Dermis blood vessel endothelial cell (primary cell): Measurements from ENCODE around the gene SRCIN1. TPM values are rescaled to one million over a fixed set of nuclear protein-coding genes. Genes with fewer than 3 reads are reported as not detected.
"Not testable (repeated sequence)": the region's sequence is repeated elsewhere in the genome, so short reads cannot be mapped to it uniquely, and the experiment has no call there.

ENCODE experiments used
- DNase-seq: peaks from one replicate; pipeline ENCODE4 v3.0.0; 2010
- total RNA-seq: library from RNA; depleted of rRNA; stranded (reverse); fragments of >200 nt; gene quantifications from 2 replicates; pipeline ENCODE4 v1.2.3, GENCODE V29; 2014

The SRCIN1 gene
- total RNA-seq, 1 donor from 2014 or later: under 0.01 TPM

DNA sequence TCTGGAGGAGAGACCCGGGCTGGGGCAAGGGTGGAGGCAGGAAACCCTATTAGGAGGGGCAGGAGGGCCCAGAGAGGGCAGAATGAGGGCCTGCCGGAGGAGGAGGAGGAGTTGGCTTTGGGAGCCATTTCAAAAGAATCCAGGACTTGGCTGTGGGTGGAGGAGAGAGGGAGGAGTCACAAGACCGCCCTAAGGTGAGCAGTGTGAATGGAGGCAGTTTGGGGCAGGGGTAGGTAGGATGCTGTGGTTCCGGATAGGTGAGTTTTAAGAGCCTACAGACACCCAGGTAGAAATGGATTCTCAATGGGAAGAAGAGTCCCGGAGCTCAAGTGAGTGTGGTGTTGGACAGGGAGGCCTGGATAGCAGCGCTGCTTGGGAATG, 97.2 kb downstream of the SRCIN1 start:
- no peak for DNase-seq

DNA sequence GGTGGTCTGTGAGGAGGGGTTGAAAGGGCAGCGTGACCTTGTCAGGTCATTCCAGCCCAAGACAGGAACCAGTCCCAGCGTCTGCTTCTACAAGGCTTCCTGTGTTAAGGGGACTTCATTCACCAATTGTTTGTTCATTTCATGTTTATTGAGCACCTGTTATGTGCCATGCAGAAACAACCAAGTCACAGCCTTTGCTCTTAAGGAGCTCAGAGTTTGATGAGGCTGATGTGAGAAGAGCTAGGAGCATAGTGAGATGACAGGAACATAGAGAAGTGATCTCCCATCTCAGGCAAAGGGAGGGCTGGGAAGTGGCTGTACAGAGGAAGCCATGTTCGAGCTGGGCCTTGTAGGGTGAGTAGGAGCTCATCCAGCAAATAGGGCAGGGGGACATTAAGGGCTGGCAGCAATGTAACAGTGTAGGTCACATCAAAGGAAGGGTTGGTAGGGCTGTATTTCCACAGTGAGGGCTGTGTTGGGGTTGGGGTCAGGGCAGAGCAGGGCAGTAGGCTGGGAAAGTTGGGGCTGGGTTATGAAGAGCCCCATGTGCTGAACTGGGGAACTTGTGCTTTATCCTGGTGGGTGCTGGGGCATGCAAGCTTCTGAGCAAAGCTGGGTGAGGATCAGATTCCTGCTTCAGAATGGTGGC, 97.7 kb downstream of the SRCIN1 start:
- DNase-seq: no peak

DNA sequence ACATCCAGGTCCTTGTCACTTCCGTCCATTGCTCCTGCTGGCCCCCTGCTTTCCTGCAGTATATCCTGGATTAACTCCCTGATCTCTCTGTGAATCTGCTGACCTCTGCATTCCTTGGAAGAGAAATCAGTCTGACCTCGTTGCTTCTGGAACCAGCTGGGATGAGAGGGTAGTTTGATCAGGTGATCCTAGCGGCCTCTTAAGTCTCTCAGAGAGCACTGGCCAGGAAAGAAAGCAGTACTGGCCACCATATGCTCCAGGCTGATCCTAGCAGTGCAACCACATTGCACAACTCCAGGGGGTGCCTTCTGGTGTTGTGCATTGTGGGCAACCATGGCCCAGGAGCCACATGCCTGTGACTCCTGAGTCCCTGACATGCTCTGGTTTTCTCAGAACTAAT, 98.3 kb downstream of the SRCIN1 start:
- DNase-seq: no peak

DNA sequence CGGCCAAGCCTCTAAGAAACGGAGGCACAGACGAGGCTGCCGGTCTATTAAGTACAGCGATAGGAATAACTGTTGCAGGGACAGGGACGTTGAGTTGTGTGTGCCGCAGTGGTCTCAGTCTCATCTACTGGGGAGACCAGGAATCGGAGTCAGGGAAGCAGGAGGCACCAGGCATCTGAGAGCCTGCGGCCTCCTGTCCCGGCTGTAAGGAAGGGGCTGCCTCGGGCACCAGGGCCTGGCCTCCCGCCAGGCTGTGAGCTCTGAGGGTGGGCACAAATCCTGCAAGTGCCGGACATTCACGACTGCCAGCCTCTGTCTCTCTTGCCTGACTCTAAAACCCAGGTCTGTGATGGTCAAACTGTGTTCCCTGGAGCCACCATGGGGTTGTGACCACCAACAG, 101.5 kb downstream of the SRCIN1 start:
- DNase-seq: no peak

DNA sequence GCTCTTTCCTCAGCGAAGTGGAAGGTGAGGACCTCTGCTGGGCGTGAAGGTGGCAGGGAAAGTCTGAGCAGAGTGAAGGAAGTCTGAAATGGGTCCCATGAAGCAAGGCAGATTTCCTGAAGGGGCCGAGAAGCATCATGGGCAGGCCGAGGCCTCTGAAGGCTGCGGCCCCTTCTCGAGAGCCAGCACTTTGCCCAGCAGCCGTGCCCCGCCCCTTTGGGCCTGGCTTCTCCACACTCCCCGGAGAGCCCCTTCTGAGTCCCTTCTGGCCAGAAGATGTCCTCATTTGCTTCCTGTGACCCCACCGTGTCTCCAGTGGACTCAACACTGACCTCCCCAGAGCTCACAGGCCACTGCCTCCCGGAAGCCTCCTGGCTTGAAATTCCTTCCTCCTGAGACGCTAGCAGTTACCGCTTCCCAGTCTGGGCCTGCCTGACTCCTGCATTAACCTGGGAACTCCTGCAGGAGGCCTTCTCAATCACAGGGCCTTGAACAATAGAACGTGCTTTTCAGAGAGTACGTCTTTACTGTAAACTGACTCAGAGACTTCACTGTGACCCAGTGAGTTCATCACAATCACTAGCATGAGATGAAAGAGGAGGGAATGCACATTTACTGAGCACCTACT, 102.4 kb downstream of the SRCIN1 start:
- not testable (repeated sequence) for DNase-seq

DNA sequence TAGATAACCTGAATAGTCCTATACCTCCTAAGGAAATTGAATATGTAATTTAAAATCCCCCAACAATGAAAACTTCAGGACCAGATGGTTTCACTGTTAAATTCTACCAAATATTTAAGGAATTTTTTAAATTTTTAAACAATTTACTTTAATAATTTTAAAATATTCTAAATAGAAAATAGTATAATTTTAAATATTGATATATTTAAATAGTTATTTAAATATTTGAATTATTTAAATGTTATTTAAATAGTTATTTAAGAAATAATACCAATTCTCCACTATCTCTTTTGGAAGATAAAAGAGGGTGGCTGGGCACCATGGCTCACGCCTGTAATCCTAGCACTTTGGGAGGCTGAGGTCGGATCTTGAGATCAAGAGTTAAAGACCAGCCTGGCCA, 104.0 kb downstream of the SRCIN1 start:
- not testable (repeated sequence) for DNase-seq

DNA sequence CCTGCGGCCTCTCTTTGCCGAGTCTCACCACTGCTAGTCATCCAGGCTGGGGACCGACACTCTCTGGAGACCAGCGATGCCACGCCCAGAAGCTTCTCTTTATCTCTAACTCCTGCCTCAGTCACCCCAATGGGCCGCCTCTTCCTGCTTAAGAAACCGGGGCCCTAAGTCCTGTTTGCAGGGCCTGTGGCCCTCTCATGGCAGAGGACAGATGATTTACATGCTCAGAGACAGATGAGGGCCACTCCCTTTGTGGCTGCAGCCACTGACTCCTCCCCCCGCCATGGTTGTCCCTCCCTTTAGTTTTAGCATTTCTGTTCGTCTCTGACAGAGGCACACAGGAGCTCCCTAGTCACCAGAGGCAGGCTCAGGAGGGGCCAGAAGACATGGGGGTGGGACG, 106.5 kb downstream of the SRCIN1 start:
- not testable (repeated sequence) for DNase-seq

DNA sequence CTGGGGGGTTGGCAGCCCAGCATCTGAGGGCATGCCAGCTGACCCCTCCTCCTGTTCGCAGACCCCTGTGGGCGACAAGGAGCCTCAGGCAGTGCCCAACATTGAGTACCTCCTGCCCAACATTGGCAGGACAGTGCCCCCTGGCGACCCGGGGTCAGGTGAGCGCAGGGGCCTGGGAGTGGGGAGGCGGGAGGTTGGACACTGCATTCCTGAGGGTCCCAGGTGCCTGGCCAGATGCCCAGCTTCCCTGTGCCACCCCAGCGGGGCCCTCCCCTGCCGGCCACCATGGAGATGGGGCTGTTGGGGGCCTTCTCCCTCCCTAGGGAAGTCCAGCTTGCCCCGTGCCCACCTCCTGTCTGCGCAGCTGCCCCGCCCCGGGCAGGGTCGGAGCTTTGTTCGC, 107.4 kb downstream of the SRCIN1 start:
- no peak for DNase-seq

DNA sequence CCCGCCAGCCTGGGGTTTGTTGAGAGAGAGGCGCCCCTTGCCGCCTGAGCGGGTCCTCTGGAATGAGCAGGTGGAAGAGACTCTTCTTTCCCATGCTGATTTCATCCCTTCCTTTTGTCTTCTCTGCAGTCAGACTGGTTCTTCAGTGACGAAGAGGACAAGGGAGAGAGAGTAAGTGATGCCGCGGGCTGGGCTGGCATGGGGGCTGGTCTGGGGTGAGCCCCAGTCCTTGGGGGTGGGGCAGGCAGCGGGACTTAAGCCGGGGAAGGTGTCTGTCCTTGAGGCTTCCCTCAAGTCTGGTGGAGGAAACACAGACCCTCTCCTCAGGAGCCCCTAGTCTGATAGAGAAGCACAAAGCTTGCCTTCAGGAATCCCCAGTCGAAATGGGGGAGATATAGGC, 108.1 kb downstream of the SRCIN1 start:
- DNase-seq: not testable (repeated sequence)

DNA sequence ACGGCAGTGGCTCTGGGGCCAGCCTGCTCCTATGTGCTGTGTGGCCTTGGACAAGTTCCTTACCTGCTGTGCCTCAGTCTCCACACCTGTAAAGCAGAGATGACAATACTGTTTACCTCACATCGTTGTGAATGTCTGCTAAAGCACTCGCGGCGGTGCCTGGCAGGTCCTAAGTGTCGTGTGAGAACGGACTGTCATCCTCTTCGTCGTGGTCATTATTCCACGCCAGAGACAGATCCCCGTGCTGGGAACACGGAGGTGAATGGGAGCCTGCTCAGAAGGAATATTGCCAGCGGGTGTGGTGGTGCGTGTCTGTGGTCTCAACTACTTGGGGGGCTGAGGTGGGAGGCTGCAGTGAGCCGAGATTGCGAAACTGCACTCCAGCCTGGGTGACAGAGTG, 111.6 kb downstream of the SRCIN1 start:
- DNase-seq: not testable (repeated sequence)

DNA sequence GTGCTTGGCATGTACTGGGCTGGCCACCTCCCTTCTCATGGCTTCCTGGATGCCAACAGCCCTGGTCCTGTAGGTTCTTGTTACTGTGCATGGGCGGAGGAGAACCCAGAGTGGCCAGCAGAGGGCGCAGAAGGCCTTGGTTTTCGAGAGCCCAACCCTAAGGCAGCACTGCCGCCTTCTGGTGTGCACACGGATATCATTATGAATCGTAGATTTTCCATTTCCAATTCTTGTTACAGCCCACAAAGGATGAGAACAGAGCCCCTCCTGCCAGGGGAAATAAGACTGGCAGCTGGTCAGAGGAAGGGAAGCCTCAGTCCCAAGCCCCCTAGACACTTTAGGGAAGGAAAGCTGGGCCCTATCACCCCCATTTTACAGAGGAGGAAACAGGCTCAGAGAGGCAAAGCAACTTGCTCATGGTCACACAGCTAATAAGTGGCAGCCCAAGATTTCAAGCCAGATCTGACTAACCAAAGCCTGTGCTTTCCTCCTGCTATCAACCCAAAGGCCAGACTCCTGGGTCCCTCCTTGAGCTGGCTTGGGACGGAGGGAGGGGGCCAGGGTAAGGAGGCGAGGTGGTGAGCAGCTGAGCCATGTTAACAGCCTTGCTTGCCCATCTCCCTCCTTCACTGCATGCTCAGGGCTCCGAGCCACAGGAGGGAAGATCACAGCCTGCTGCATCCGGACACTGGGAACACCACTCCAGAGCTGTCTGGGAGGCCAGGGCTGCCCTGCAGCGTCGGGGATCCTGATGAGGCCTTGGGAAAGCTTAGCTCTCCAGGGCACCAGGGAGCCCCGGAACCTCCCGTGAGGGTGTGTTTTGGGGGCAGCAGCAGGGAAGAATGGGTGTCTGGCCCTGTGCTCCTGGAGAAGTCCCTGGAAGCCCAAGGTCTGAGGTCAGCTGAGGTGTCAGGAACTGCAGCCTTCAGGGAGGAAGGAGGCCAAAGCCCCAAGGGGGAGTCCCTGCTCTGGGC, 113.4 kb downstream of the SRCIN1 start:
- DNase-seq: peak; percentile 93

DNA sequence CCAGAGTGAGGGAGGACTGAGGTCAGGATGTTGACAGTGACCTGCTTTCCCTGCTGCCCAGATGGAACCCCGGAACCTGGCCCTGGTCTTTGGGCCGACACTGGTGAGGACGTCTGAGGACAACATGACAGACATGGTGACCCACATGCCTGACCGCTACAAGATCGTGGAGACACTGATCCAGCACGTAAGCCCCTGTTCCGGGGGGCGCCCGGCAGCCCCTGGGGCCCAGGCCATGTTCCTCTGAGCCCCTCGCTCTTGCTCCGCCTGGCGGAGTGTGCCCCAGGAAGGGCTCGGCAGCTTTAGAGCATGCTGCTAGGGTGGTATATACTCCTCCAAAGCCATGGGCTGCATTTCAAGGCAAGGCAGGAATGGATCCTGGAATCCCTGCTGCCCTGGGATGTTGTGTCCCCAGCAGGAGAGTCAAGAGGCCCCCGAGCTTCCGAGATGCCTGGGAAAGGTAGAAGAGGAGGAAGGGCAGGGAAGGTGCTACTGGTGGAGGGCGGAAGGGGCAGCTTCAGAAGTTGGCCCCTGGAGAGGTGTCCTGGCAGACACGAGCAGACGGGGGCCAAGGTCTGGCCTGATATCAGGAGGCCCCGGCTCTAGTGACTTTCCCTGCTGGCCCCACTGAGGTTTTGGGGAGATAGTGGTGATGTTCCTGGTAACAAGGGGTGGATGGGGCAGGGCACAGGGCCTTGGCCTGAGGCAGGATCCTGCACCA, 114.2 kb downstream of the SRCIN1 start:
- DNase-seq: not testable (repeated sequence)

DNA sequence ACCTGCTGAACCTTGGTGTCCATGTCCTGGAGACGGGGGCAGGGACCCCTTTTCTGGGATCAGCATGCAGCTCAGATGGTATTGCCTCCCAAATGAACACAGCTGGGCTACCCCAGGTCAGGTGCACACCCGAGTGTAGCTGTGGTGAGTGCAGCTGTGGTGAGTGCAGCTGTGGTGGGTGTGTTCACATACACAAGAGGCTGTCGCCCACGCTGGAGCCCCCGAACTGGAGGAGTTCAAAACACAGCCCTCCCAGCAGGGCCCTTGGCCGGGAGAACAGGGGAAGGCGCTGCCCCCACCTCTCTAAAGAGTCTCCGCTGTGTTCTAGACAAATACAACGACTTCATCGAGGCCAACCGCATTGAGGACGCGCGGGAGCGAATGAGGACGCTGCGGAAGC, 116.0 kb downstream of the SRCIN1 start:
- not testable (repeated sequence) for DNase-seq

DNA sequence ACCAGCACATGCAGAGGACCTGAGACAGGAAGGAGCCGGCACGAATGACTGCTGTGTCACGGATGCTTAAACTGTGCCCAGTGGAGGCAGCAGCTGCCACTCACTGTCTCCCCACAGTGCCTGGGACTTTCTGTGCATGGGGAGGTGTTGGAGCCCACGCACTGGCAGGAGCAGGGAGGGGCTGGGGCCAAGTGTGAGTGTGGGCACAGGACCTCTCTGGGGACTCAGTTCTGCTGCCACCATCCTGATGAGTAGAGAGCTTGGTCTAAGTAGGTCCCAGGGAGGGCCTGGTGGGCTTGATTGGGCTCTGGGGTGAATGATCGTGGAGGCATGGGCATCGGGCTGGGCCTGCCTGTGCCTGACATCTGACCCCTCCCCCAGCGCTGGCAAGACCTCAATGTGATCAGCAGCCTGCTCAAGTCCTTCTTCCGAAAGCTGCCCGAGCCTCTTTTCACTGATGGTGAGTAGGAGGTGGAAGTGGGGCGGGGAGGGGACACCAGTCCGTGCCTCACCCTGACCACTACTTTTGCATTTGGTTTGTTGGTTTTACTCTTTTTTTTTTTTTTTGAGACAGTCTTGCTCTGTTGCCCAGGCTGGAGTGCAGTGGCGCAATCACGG, 120.0 kb downstream of the SRCIN1 start:
- DNase-seq: not testable (repeated sequence)

DNA sequence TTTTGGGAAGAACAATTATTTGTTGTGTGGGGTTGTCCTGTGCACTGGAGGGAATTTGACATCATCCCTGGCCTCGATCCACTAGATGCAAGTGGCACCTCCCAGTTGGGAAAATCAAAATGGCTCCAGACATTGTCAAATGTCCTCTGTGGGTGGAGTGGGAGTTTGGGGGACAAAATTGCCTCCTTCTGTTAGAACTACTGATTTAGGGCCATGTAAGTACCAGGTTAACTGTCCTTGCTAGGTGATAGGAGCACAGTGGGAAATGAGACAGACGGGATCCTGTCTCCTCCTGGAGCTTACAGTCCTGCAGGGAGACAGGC, 120.6 kb downstream of the SRCIN1 start:
- no peak for DNase-seq

DNA sequence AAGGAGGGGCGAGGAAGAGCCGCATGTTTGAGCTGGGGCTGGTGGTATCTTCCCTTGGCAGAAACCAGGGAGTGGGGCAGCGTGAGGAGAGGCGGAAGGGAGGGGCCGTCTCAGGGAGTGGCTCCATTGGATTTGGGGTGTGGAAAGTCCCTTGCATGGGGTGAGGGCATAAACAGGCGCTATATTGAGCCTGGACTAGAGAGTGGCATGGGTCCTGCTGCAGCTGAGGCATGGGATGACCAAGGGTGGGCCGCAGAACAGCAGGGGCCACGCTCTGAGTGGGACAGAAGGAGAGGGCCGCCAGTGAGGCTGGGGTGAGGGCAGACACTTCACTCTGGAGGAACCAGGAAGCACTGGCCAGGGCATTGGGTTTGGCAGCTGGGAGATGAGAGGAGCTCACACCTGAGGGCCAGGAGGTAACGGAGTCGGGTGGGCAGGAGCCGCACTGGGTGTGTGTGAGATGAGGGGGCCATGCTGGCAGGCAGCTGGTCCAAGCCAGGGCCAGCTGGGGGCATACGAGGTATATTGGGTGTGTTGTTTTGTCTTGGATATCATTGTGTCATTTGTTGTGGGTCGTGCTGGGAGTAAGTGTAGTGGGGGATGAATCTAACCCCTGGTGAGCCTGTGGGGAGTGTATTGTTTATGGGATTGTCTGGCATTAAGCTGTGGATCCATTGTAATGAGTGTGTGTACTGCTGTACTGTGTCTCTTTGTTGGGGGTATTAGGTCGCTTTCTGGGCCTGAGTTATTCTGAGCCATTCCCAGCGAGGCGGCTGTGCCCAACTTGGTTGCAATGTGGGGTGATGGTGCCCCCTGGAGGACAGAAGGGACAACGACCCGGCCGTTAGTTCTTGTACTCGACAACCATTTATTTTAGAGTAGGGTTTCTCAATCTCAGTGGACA, 121.3 kb downstream of the SRCIN1 start:
- DNase-seq: peak; percentile 78

DNA sequence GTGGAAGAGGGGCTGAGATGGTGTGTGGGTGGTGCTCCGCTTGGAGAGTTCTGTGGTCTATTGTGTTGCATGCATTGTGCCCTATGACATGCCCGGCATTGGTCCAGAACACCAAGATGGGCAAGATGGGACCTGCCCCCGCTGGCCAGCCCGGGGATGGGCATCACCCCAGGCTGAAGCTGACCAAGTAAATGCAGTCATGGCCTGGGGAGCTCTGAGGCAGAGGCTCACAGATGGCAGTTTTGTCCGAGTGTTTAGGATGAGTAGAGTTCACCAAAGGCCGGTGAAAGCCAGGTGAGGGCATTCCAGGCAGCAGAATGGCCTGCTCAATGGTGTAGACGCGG, 123.1 kb downstream of the SRCIN1 start:
- DNase-seq: not testable (repeated sequence)

DNA sequence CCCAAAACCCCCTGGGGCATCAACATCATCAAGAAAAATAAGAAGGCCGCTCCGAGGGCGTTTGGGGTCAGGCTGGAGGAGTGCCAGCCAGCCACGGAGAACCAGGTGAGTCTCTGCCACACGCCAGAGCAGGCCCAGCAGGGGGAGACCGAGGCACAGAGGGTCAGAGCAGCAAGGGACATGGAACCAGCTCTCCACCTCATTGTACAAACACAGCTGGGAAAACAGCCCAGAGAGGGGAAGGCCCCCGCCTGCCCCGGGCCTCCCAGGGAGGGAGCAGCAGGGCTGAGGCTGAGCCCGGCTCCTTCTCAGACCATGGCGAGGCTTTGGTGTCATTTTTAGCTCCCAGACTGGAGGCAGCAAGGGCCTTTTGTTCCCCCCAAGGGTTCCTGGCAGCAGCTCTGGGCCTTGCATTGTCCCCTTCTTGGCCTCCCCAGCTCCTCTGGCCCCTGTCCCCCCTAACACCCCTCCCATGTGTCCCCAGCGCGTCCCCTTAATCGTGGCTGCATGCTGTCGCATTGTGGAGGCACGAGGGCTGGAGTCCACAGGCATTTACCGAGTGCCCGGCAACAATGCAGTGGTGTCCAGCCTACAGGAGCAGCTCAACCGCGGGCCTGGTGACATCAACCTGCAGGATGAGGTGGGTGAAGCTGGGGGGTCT, 123.6 kb downstream of the SRCIN1 start:
- not testable (repeated sequence) for DNase-seq
